ENCODE results near the gene CRMP1.

Gene CRMP1

GRCh38 chr4:5893004-5893580 lies at the start of gene CRMP1:
TSS of gene CRMP1 (minus strand) at chr4:5893086. CDS start at chr4:5892969, 117 bp downstream.
- DNase-seq = peak; percentile 54

DNA sequence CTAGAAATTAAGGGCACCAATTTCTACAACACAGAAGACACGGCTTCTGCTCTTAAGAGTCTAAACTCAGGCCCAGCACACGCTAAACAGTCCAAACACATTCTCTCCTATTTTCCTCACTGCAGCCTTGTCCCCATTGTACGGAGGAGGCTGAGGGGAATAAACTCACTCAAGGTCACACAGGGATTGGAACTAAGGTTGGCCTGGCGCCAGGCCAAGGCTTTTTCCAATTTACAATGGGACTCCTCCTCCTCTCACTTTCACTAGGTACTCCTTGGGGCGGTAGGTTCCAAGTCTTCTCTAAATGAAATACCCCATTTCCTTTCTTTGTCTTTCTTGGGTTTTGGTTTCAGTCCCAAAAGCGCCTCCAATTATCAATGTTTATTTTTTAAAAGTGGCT lies 48.7 kb upstream of the CRMP1 start:
- no peak for DNase-seq

DNA sequence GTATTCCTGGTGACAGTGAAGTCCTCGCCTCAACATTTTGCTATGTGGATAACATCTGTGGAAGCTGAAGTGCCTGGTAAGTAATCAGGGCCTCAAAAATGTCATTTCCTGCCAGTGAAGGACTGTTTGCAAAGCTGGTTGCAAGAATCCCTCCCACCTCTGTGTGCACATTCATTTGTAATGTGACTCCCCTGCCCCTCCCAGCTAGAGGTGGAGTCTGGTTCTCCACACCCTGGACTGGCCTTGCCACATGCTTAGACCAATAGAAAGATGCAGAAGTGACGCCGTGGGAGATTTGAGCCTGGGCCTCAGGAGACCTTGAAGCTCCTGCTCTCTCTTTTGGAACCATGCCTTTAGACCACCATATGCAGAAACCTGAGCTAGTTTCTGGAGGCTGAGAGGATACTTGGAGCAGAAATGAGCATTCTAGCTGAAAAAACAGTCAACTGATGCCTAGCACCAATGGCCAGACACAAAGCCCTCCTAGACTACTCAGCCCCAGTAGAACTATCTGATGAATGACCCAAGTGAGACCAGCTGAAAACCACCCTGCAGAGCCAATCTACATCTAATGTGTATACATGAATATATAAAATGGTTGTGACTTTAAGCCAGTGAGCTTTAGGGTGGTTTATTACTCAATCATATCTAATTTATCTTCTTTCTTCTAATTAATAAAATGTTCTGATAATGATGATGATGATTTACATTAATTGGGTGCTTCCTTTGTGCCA lies 47.8 kb upstream of the CRMP1 start:
- DNase-seq = peak; percentile 59

GRCh38 chr4:5933996-5934831 lies 41.3 kb upstream of the CRMP1 start:
- DNase-seq = no peak

- peak; percentile 82 for DNase-seq
Observed at GRCh38 chr4:5933116-5933515, 40.2 kb upstream of the CRMP1 start.

- DNase-seq = peak; percentile 87
Observed at GRCh38 chr4:5932035-5932568, 39.2 kb upstream of the CRMP1 start.

GRCh38 chr4:5931526-5931925 lies 38.6 kb upstream of the CRMP1 start:
- DNase-seq = no peak

- no peak for DNase-seq
Observed at GRCh38 chr4:5930876-5931275, 38.0 kb upstream of the CRMP1 start.

- no peak for DNase-seq
Observed at GRCh38 chr4:5930456-5930855, 37.6 kb upstream of the CRMP1 start.

- DNase-seq = no peak
Observed at GRCh38 chr4:5928844-5929420, 36.0 kb upstream of the CRMP1 start.

- no peak for DNase-seq
Observed at GRCh38 chr4:5928274-5928673, 35.4 kb upstream of the CRMP1 start.

GRCh38 chr4:5927747-5928146 lies 34.9 kb upstream of the CRMP1 start:
- DNase-seq = no peak

- DNase-seq = no peak
Observed at GRCh38 chr4:5927116-5927515, 34.2 kb upstream of the CRMP1 start.

- no peak for DNase-seq
Observed at GRCh38 chr4:5926598-5926997, 33.7 kb upstream of the CRMP1 start.

- no peak for DNase-seq
Observed at GRCh38 chr4:5925419-5926200, 32.7 kb upstream of the CRMP1 start.

DNA sequence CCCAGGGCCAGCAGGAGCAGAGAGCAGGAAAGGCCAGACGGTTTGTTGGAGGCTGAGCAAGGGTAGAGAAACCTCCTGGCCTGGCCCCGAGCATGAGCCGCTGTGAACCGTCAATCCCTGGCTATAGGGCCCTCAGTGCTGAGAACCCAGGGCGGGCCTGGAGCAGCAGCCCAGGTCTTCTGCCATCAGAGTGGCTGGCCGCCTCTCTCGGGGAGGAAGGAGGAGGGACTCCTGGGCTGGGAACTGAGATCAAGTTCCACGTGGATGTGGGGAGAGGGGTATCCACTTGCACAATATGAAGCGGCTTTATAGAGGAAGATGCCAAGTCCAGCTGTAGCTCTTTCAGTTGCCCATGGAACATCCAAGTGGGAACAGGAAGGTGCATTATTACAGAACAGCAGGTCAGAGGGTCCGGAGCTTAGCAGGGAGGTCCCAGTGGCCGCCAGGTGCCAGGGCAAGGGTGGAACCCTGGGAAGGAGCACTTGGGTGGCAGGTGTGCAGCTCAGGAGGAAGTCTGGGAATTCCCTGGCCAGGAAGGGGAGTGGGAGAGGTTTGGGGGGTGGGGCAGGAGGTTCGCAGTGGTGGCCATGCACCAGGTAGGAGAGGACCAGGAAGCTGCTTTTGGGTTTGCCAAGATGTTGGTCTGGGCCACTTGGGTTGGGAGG lies 31.7 kb upstream of the CRMP1 start:
- no peak for DNase-seq

- DNase-seq = no peak
Observed at GRCh38 chr4:5923376-5923775, 30.5 kb upstream of the CRMP1 start.

DNA sequence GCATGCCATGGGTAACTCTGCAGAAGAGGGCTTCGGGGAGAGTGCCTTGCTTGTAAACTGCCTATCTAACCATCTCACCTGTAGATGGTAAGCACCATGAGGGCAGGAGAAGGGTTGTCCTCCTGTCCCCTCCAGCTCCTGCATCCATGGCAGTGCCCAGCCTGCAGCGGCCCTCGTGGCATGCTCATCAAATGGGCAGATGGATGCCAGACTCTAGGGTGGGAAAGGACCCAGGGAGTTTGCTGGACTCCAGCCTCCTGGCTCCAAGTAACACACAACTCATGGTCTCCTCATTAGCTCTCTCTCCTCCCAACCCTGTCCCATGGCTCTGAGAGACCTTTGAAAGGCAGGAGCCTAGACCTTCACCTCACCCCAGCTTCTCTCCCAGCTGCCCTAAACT lies 29.7 kb upstream of the CRMP1 start:
- no peak for DNase-seq

GRCh38 chr4:5921981-5922380 lies 29.1 kb upstream of the CRMP1 start:
- no peak for DNase-seq

- no peak for DNase-seq
Observed at GRCh38 chr4:5921101-5921980, 28.5 kb upstream of the CRMP1 start.

- DNase-seq = no peak
Observed at GRCh38 chr4:5919571-5919970, 26.7 kb upstream of the CRMP1 start.
